Measurements from ENCODE around the gene ITPRIPL1. TPM values are rescaled to one million over a fixed set of nuclear protein-coding genes. Genes with fewer than 3 reads are reported as not detected.

The ITPRIPL1 gene
- total RNA-seq, 1 donor from 2014 or later: 0.29 TPM

DNA sequence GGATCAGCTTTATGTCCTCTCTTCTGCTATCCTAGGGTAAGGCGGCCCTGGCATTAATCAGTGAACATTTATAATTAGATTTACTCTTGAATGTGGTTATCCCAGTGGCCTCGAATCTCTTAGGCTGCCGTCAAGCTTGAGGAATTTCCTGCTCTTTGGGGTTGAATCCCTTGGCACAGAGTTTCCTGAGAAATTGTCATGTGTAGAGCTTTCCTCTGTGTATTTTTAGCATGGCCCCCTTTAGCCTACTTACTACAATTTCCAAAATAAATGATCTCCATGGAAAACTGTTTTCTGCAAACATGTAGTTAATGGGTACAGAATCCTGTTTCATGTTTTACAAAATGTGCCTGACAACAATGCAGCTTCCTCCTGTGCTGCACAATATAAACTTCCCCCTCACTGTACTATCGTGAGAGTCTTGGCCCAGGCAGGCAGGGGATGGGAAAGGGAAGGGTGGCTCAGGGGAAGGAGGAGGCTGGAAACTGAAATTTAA, 28.5 kb downstream of the ITPRIPL1 start:
- no peak for DNase-seq (ENCODE audit: low read depth)

DNA sequence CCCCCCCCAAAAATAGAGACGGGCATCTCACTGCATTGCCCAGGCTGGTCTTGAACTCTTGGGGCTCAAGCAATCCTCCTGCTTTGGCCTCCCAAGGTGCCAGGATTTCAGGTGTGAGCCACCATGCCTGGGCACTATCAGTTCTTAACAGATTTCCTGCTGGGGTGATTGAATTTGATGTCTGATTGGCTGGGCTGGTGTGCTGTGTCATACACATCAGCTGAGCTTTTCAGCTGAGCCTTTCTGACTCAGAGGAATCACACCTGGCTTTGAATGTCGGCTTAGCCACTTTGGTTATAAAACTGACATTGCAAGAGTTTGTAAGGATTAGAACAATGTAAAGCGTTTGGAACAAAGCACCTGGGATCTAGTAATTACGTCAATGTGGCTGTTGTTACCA, 29.4 kb downstream of the ITPRIPL1 start:
- DNase-seq (ENCODE audit: low read depth): no peak

DNA sequence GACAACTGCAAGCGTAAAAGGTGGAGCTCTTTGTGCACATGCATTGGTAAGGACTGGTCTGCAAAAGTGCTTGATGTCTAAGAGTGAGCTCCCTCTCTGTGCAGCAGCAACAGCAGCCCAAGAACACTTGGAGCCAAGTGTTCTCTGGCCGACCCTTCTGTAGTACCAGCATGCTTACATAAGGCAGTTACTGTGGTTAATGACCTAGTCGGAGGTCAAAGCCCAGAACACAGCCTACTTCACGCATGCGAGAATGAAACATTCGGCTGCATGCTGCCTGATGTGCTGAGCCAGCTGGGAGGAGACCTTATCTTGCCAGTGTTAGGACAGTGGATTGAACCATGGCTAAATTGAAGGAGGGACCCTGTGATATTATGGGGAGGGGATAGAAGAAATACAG, 31.8 kb downstream of the ITPRIPL1 start:
- DNase-seq (ENCODE audit: low read depth): no peak

DNA sequence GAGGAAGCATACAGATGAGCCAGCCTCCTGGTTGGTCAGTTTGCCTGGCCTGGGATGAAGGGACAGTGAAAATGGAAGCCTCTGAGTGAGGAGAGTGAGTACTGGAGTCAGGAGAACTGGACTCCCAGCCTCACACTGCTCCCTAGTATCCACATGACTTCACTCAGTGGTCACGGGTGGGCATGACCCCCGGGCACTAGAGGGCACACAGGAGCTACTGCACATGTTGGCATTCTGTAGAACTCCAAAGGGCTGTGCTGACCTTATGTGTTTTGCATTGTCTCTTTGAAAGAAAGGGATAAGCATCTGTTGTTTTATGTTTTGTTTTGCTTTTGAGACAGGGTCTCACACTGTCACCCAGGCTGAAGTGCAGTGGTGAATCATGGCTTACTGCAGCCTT, 34.2 kb downstream of the ITPRIPL1 start:
- peak; percentile 30 for DNase-seq (ENCODE audit: low read depth)

DNA sequence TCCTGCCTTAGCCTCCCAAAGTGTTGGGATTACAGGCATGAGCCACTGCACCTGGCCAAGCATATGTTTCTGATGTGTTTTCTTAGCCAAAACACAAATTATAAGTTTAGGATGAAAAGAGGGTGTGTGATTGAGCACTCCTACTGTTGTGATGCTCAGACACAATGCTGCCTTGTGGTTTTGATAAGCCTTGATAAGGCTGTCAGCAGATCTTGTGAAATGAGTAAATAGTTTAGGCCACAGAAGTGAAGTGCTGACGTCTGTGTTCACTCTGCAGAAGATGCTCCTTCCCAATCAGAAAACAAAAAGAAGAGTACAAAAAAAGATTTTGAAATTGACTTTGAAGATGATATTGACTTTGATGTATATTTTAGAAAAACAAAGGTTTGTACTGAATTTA, 34.7 kb downstream of the ITPRIPL1 start:
- DNase-seq (ENCODE audit: low read depth): no peak

DNA sequence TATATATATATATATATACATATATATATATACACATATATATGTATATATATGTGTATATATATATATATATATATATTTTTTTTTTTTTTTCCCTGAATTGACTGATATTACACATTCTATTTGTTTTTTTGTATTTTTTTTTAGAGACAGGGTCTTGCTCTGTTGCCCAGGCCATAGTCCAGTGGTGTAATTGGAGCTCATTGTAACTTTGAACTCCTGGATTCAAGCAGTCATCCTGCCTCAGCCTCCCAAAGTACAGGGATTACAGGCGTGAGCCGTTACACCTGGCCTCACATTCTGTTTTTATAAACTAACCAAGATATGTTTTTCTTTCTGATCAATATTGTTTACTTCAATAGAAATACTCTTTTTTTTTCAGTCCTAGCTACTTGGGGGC, 36.6 kb downstream of the ITPRIPL1 start:
- no peak for DNase-seq (ENCODE audit: low read depth)

DNA sequence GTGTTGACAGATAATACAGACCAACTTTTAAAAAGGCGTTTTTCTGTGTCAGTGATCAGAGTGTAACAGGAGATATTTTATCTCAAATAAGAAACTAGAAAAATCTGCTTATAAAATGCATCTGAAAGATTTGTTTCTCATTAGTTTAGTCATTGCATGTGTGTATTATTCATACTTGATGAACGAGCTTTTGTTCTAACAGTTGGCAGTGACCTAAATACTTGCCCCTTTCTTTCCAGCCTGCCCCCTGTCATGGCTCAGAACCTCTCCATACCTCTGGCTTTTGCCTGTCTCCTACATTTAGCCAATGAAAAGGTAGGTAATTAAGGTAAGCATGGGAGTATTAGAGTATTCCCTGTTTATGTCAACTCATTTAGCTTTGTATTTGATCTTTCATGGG, 44.1 kb downstream of the ITPRIPL1 start:
- DNase-seq (ENCODE audit: low read depth): no peak

DNA sequence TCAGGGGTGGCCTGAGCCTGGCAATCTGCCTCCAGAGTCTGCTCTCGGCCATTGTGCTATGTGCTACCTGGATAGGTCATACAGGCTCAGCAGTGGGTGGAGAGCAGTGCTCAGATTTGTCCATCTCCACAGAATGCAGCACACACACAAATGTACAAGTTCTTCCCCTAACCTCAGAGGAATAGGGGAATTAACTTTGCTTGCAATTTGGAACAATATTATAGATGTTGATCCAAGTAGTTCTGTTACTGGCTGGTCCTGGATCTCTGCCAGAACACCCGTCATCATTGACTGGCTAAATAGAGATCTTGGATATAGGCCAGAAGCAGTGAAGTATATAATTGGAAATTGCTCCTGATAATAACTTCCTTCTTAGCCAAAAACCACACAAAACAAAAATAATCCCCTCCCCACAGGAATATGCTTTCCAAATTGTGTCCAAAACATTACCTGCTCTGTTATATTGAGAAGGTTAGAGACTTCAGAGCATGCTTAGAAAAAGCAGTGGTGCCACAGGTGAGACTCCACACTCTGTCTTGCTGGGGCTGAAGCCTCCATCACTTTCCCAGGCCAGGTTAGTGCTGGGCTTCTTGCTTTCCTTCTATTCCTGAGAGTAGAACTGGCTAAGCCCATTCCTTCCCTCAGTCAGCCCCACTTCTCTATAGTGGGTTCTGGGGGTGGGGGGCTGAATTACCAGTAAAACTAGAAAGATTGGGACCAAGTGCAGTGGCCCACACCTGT, 49.3 kb downstream of the ITPRIPL1 start:
- DNase-seq (ENCODE audit: low read depth): no peak

Other genes starting within 250 kb of the ITPRIPL1 start
- gene ADRA2B, start 208.7 kb upstream of the ITPRIPL1 start, total RNA-seq: not detected in 2 replicates
- gene ASTL, start 186.8 kb upstream of the ITPRIPL1 start, total RNA-seq: not detected in 2 replicates
- gene DUSP2, start 179.9 kb upstream of the ITPRIPL1 start, total RNA-seq: 1.6 and 1.9 TPM in 2 replicates
- 178 and 248 TPM in 2 replicates for gene STARD7, start 116.5 kb upstream of the ITPRIPL1 start, total RNA-seq
- gene TMEM127, start 59.3 kb upstream of the ITPRIPL1 start, total RNA-seq: 38.9 and 45.2 TPM in 2 replicates
- 101 and 125 TPM in 2 replicates for gene CIAO1, start 59.1 kb upstream of the ITPRIPL1 start, total RNA-seq
- 37.6 and 38.0 TPM in 2 replicates for gene SNRNP200, start 19.8 kb upstream of the ITPRIPL1 start, total RNA-seq
- gene NCAPH, start 10.4 kb downstream of the ITPRIPL1 start, total RNA-seq: 0.59 TPM in 1 of 2 replicates, not detected in the other
- not detected in 2 replicates for gene NEURL3, start 180.0 kb downstream of the ITPRIPL1 start, total RNA-seq
- 21.9 and 73.8 TPM in 2 replicates for gene ARID5A, start 211.4 kb downstream of the ITPRIPL1 start, total RNA-seq

Data from myocyte (in vitro differentiated cells).